Suprapubic skin (tissue), 4 donors: ENCODE data around the gene KPNA6. TPM values are rescaled to one million over a fixed set of nuclear protein-coding genes. Genes with fewer than 3 reads are reported as not detected.

Experiments used
- DNase-seq, 2 donors: peaks; one replicate each; pipeline ENCODE4 v3.0.0-alpha.2; 2019; ENCODE audit warnings: low spot score in 2 of 2
- H3K27ac ChIP-seq: fragments of 200-600 bp; sonication (generic); one replicate; pipeline ENCODE4 v1.5.1; 2019
- H3K27me3 ChIP-seq: fragments of 200-600 bp; sonication (generic); one replicate; pipeline ENCODE4 v1.5.1; 2019
- H3K36me3 ChIP-seq: fragments of 200-600 bp; sonication (generic); one replicate; pipeline ENCODE4 v1.5.1; 2019
- H3K4me1 ChIP-seq: fragments of 200-600 bp; sonication (generic); one replicate; pipeline ENCODE4 v1.5.1; 2019
- H3K4me3 ChIP-seq: fragments of 200-600 bp; sonication (generic); one replicate; pipeline ENCODE4 v1.5.1; 2019; ENCODE audit warnings: mild to moderate bottlenecking
- H3K9me3 ChIP-seq: fragments of 200-600 bp; sonication (generic); one replicate; pipeline ENCODE4 v1.5.1; 2019
- EP300 ChIP-seq: sonication (generic); formaldehyde crosslinking; IDR thresholded peaks from one replicate; pipeline ENCODE4 v1.6.1; 2017; ENCODE audit warnings: antibody characterized with exemption
- POLR2A ChIP-seq, 2 donors: fragments of 450-650 bp; IDR thresholded peaks; one replicate each; pipeline ENCODE4 v1.6.1; 2017; ENCODE audit warnings: antibody characterized with exemption in 2 of 2, mild to moderate bottlenecking in 2 of 2, moderate library complexity in 2 of 2
- POLR2AphosphoS5 ChIP-seq, 3 donors: sonication (generic); formaldehyde crosslinking; IDR thresholded peaks; one replicate each; pipeline ENCODE4 v1.6.1; 2017; ENCODE audit warnings: antibody characterized with exemption in 3 of 3
- WGBS: methylation state at CpG from one replicate; pipeline ENCODE4 v1.1.5; 2018; 5-methylcytosine and 5-hydroxymethylcytosine counted together
- total RNA-seq, 4 donors: library from RNA; depleted of rRNA; stranded (reverse); fragments of >200 nt; gene quantifications; one replicate each; pipeline ENCODE4 v1.1.0, GENCODE V29; 2016
- TF ChIP-seq, protein P1 (sequence below), 2 donors: fragments of 200-600 bp in 1 of 2; fragments of 450-650 bp in 1 of 2; sonication (generic) in 1 of 2; IDR thresholded peaks; one replicate each; pipeline ENCODE4 v1.5.1; 2016 to 2019; ENCODE audit warnings: antibody characterized with exemption in 2 of 2, mild to moderate bottlenecking in 1 of 2, moderate library complexity in 1 of 2

KPNA6 gene
- total RNA-seq, 4 donors from 2014 or later = 42.4 to 52.3 (median 46.5) TPM

DNA sequence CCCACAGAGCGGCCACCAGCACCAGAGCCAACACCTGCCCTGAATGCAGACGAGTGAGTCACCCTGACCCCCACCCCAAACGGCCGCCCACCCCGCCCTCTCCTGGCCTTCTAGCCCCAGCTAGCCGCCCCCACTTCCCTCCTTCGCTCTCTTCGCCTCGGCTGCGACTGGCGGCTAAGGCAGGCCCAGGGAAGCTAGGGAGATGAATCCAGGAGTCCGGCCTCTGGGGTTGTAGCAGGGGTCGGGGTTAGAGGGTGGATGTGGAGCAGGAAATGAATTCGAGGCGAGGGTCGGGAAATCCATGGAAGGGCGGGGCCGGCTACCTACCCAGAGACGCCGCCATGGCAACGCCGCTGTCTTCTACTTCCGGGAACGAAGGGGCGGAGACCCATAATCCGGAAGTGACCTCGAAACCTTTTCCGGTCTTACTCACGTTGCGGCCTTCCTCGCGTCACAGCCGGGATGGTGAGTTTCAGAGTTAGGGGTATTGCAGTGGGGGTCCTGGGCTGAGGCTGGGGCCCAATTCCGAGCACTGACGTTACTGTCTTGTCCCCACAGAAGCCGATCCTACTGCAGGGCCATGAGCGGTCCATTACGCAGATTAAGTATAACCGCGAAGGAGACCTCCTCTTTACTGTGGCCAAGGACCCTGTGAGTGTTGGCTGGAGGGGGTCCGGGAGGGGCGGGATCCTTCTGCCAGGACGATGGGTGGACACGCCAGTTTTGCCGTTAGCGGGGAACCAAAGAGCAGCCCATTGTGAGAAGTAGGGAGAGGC lies 114.3 kb downstream of the KPNA6 start, which contains the start of the genes EIF3I and TMEM234:
Gene EIF3I (plus strand): TSS at position 428 of the 776 bp plus-strand sequence. CDS start 35 bp downstream, at position 463.
Gene TMEM234 (minus strand): TSS at position 374 of the 776 bp plus-strand sequence. CDS start 31 bp downstream, at position 343.
- H3K36me3 ChIP-seq = peaks cover 46% of the 10 kb centered on the region
- WGBS = under 1% methylated on average over 39 of the region's 46 CpGs
- DNase-seq = peak; percentile 97 to 98

GRCh38 chr1:32223683-32224082 lies 115.8 kb downstream of the KPNA6 start:
- TF ChIP-seq POLR2A (IDR thresholded peaks at IDR 0.05) = no peak
- TF ChIP-seq, protein P1, sequence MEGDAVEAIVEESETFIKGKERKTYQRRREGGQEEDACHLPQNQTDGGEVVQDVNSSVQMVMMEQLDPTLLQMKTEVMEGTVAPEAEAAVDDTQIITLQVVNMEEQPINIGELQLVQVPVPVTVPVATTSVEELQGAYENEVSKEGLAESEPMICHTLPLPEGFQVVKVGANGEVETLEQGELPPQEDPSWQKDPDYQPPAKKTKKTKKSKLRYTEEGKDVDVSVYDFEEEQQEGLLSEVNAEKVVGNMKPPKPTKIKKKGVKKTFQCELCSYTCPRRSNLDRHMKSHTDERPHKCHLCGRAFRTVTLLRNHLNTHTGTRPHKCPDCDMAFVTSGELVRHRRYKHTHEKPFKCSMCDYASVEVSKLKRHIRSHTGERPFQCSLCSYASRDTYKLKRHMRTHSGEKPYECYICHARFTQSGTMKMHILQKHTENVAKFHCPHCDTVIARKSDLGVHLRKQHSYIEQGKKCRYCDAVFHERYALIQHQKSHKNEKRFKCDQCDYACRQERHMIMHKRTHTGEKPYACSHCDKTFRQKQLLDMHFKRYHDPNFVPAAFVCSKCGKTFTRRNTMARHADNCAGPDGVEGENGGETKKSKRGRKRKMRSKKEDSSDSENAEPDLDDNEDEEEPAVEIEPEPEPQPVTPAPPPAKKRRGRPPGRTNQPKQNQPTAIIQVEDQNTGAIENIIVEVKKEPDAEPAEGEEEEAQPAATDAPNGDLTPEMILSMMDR (IDR thresholded peaks at IDR 0.05) = no peak
- no peak for TF ChIP-seq EP300
- no peak for TF ChIP-seq POLR2AphosphoS5 (IDR thresholded peaks at IDR 0.05)

More for the DNA sequence above, 114.3 kb downstream of the KPNA6 start, which contains the start of the genes EIF3I and TMEM234:
- peak; percentile 71 to 83 for TF ChIP-seq POLR2A (IDR thresholded peaks at IDR 0.05)
- TF ChIP-seq POLR2AphosphoS5 (IDR thresholded peaks at IDR 0.05) = peak; percentile 64 to 94 (median 80)
- TF ChIP-seq, protein P1 (IDR thresholded peaks at IDR 0.05) = no peak
- no peak for TF ChIP-seq EP300
- Histone ChIP-seq H3K4me1 (peaks cover 33% of the 10 kb centered on the region), H3K4me3 (peak within 1 kb of the TSS; percentile 59), H3K27me3 (no peaks in the 10 kb centered on the region), H3K27ac (peak within 1 kb of the TSS; percentile 88), H3K9me3 (no peaks in the 10 kb centered on the region)

GRCh38 chr1:32224285-32224684 lies 116.4 kb downstream of the KPNA6 start:
- no peak for DNase-seq
- no peak for TF ChIP-seq EP300
- TF ChIP-seq, protein P1 (IDR thresholded peaks at IDR 0.05) = no peak
- no peak for TF ChIP-seq POLR2AphosphoS5 (IDR thresholded peaks at IDR 0.05)
- no peak for TF ChIP-seq POLR2A (IDR thresholded peaks at IDR 0.05)
- peaks cover 33% of the 10 kb centered on the region for H3K4me1 ChIP-seq
- peaks cover 55% of the 10 kb centered on the region for H3K36me3 ChIP-seq
- H3K27me3 ChIP-seq = no peaks in the 10 kb centered on the region
- WGBS = 83% methylated on average over 4 of the region's 4 CpGs
- no peaks in the 10 kb centered on the region for H3K9me3 ChIP-seq
- no peak overlapping the region for H3K4me3 ChIP-seq
- no peak overlapping the region for H3K27ac ChIP-seq

More at GRCh38 chr1:32223683-32224082, 115.8 kb downstream of the KPNA6 start:
- peaks cover 33% of the 10 kb centered on the region for H3K4me1 ChIP-seq
- no peaks in the 10 kb centered on the region for H3K9me3 ChIP-seq
- no peak for DNase-seq
- WGBS = 71% methylated on average over 3 of the region's 3 CpGs
- peaks cover 49% of the 10 kb centered on the region for H3K36me3 ChIP-seq
- no peak overlapping the region for H3K4me3 ChIP-seq
- no peaks in the 10 kb centered on the region for H3K27me3 ChIP-seq
- H3K27ac ChIP-seq = peak overlapping the region; percentile 88

Other genes with a start within 250 kb of the KPNA6 start
- gene PTP4A2, start 169.7 kb upstream of the KPNA6 start, total RNA-seq = 100 to 1,000 TPM in 3 of 4 donors, 10 to 100 TPM in 1; 97.2 to 147 (median 121) TPM
- 10 to 100 TPM; 57.2 to 85.2 (median 64.3) TPM for gene KHDRBS1, start 94.2 kb upstream of the KPNA6 start, total RNA-seq
- gene TMEM39B, start 35.1 kb upstream of the KPNA6 start, total RNA-seq = 1 to 10 TPM; 6.0 to 7.9 (median 6.9) TPM
- 10 to 100 TPM; 50.0 to 72.0 (median 56.3) TPM for gene TXLNA, start 71.6 kb downstream of the KPNA6 start, total RNA-seq
- gene CCDC28B, start 92.5 kb downstream of the KPNA6 start, total RNA-seq = 1 to 10 TPM in 3 of 4 donors, under 1 TPM in 1; 0.72 to 3.5 (median 2.0) TPM
- gene IQCC, start 97.6 kb downstream of the KPNA6 start, total RNA-seq = 1 to 10 TPM; 1.7 to 4.4 (median 3.7) TPM
- gene DCDC2B, start 101.0 kb downstream of the KPNA6 start, total RNA-seq = not detected
- 10 to 100 TPM in 2 of 4 donors, 1 to 10 TPM in 2; 7.7 to 18.7 (median 12.6) TPM for gene TMEM234, start 114.3 kb downstream of the KPNA6 start, total RNA-seq
- gene EIF3I, start 114.4 kb downstream of the KPNA6 start, total RNA-seq = 100 to 1,000 TPM in 3 of 4 donors, 10 to 100 TPM in 1; 98.8 to 211 (median 178) TPM
- gene FAM167B, start 139.2 kb downstream of the KPNA6 start, total RNA-seq = 1 to 10 TPM in 2 of 4 donors, not detected in 2; 1.5 TPM
- 1 to 10 TPM in 2 of 4 donors, under 1 TPM in 2; 0.26 to 3.9 (median 1.4) TPM for gene LCK, start 143.2 kb downstream of the KPNA6 start, total RNA-seq
- gene HDAC1, start 184.0 kb downstream of the KPNA6 start, total RNA-seq = 10 to 100 TPM; 34.4 to 52.9 (median 40.2) TPM
- 10 to 100 TPM; 12.8 to 25.1 (median 19.3) TPM for gene MARCKSL1, start 228.2 kb downstream of the KPNA6 start, total RNA-seq